GM12878 (cell line): ENCODE results near the gene KCNJ16. TPM values are rescaled to one million over a fixed set of nuclear protein-coding genes. Genes with fewer than 3 reads are reported as not detected.

ENCODE experiments used
- ATAC-seq: fragments of 200-7000 bp; cut with Tn5 transposase; 3 replicates; pipeline ENCODE4 v1.9.1; 2020; ENCODE audit warnings: mild to moderate bottlenecking, moderate library complexity
- BruUV-seq: library from RNA; stranded (reverse); fragments of 400-500 nt; replicated peaks from 2 replicates; lab custom pipeline; 2021; lab: Mats Ljungman, UMichigan
- CTCF ChIA-PET: fragments of 300-600 bp; sonication (Branson Sonifier 250); formaldehyde crosslinking; extraction: SDS; loops from one replicate; lab custom pipeline; 2021; ENCODE audit warnings: inconsistent platforms; lab: Yijun Ruan, JAX
- POLR2A ChIA-PET: fragments of 350-600 bp; formaldehyde crosslinking; extraction: SDS; loops from one replicate; lab custom pipeline; 2021; ENCODE audit warnings: inconsistent platforms; lab: Charles Lee
- RAD21 ChIA-PET: fragments of 300-600 bp; sonication (Branson Sonifier 250); formaldehyde crosslinking; loops from one replicate; lab custom pipeline; 2023; ENCODE audit warnings: antibody characterized with exemption; ENCODE audit not compliant: unreplicated experiment; lab: Charles Lee
- SMC1A ChIA-PET: fragments of 300-600 bp; sonication (Branson Sonifier 250); formaldehyde crosslinking; loops from one replicate; lab custom pipeline; 2023; ENCODE audit not compliant: unreplicated experiment, uncharacterized antibody; lab: Charles Lee
- DNase-seq: peaks from one replicate; pipeline ENCODE4 v3.0.0-alpha.2; 2011; ENCODE audit warnings: low read depth, low spot score
- FAIRE-seq: peaks from 3 replicates; lab custom pipeline; 2011; peaks lifted over from hg19 to GRCh38; lab: Jason Lieb, UNC
- H2AFZ ChIP-seq: 2 replicates; pipeline ENCODE4 v1.6.0; 2011; ENCODE audit warnings: low read depth, low read length, control low read depth; ENCODE audit not compliant: control insufficient read depth
- H3K27ac ChIP-seq: 2 replicates; pipeline ENCODE4 v1.5.1; 2011; ENCODE audit warnings: control low read depth; ENCODE audit not compliant: control insufficient read depth, insufficient read depth
- H3K27me3 ChIP-seq, 2 experiments: replicated peaks in 1 of 2; 2 replicates each; pipeline versions ENCODE4 v1.6.0 to v1.6.1; 2011; ENCODE audit warnings: low read length in 1 of 2; ENCODE audit not compliant: control insufficient read depth in 2 of 2, insufficient read depth in 2 of 2
- H3K36me3 ChIP-seq, 2 experiments: 2 replicates each; pipeline ENCODE4 v1.5.1; 2011; ENCODE audit warnings: low read length in 1 of 2; ENCODE audit not compliant: control insufficient read depth in 2 of 2, insufficient read depth in 2 of 2
- H3K4me1 ChIP-seq: 2 replicates; pipeline ENCODE4 v1.6.1; 2011; ENCODE audit warnings: mild to moderate bottlenecking, low read length, moderate library complexity, mixed read lengths; ENCODE audit not compliant: control insufficient read depth, insufficient read depth
- H3K4me2 ChIP-seq: 2 replicates; pipeline ENCODE4 v1.6.0; 2011; ENCODE audit warnings: control low read depth; ENCODE audit not compliant: control insufficient read depth, insufficient read depth
- H3K4me3 ChIP-seq: fragments of 200-600 bp; sonication (generic); 2 replicates; pipeline ENCODE4 v1.5.1; 2016
- H3K79me2 ChIP-seq: 2 replicates; pipeline ENCODE4 v1.6.0; 2011; ENCODE audit warnings: low read length; ENCODE audit not compliant: control insufficient read depth, insufficient read depth
- H3K9ac ChIP-seq: 2 replicates; pipeline ENCODE4 v1.8.0; 2011; ENCODE audit warnings: low read length, control low read depth, mixed read lengths; ENCODE audit not compliant: control insufficient read depth, insufficient read depth
- H3K9me3 ChIP-seq: replicated peaks from 3 replicates; pipeline ENCODE4 v1.5.1; 2011; ENCODE audit warnings: mild to moderate bottlenecking, low read length; ENCODE audit not compliant: control insufficient read depth, insufficient read depth
- H4K20me1 ChIP-seq: 2 replicates; pipeline ENCODE4 v1.6.0; 2011; ENCODE audit not compliant: control insufficient read depth, insufficient read depth
- CEBPZ ChIP-seq: fragments of 150-350 bp; IDR thresholded peaks from 2 replicates; pipeline ENCODE4 v1.6.1; 2016; ENCODE audit warnings: low read depth, low read length
- ESRRA ChIP-seq: IDR thresholded peaks from 2 replicates; pipeline ENCODE4 v1.6.1; 2012; ENCODE audit warnings: mild to moderate bottlenecking, low read length, improper control_type of control experiment
- JUNB ChIP-seq: IDR thresholded peaks from 2 replicates; pipeline ENCODE4 v1.6.1; 2016; ENCODE audit warnings: antibody characterized with exemption, mild to moderate bottlenecking
- MTA3 ChIP-seq: IDR thresholded peaks from 2 replicates; pipeline ENCODE4 v1.6.1; 2012; ENCODE audit warnings: low read length, inconsistent platforms, borderline replicate concordance
- NR2F1 ChIP-seq: fragments of 450-650 bp; conservative IDR thresholded peaks from 2 replicates; pipeline ENCODE4 v1.6.1; 2017; ENCODE audit warnings: mild to moderate bottlenecking
- NRF1 ChIP-seq: conservative IDR thresholded peaks from 2 replicates; pipeline ENCODE4 v1.6.1; 2011; ENCODE audit warnings: mild to moderate bottlenecking, low read depth, low read length, improper control_type of control experiment
- PBX3 ChIP-seq: IDR thresholded peaks from 2 replicates; pipeline ENCODE4 v1.6.1; 2011; ENCODE audit warnings: mild to moderate bottlenecking, low read depth, low read length, moderate library complexity; ENCODE audit not compliant: insufficient replicate concordance
- POU2F2 ChIP-seq: IDR thresholded peaks from 3 replicates; pipeline ENCODE4 v1.6.1; 2011; ENCODE audit warnings: low read depth, mild to moderate bottlenecking, low read length, borderline replicate concordance
- RB1 ChIP-seq: fragments of 450-650 bp; formaldehyde crosslinking; IDR thresholded peaks from 2 replicates; pipeline ENCODE4 v1.6.1; 2017; ENCODE audit warnings: mild to moderate bottlenecking, borderline replicate concordance
- SMC3 ChIP-seq: IDR thresholded peaks from 2 replicates; pipeline ENCODE4 v1.6.1; 2011; ENCODE audit warnings: low read length, improper control_type of control experiment, borderline replicate concordance
- ZNF217 ChIP-seq: fragments of 450-650 bp; IDR thresholded peaks from 2 replicates; pipeline ENCODE4 v1.6.1; 2017; ENCODE audit warnings: antibody characterized with exemption, mild to moderate bottlenecking
- ZSCAN29 ChIP-seq: fragments of 450-650 bp; IDR thresholded peaks from 2 replicates; pipeline ENCODE4 v1.6.1; 2017; ENCODE audit warnings: mild to moderate bottlenecking, moderate library complexity
- WGBS: methylation state at CpG from one replicate; pipeline ENCODE4 v1.1.6; 2016; ENCODE audit warnings: low lambda C conversion rate; ENCODE audit not compliant: insufficient replicate concordance, insufficient coverage; ENCODE audit errors: missing lambda C conversion rate; 5-methylcytosine and 5-hydroxymethylcytosine counted together
- in situ Hi-C: fragments of 300-500 bp; cut with MboI; formaldehyde crosslinking; loops from 9 replicates; pipeline ENCODE4 v1.14.3; 2018; ENCODE audit warnings: mixed read lengths
- intact Hi-C: fragments of 100-400 bp; cut with micrococcal nuclease; formaldehyde crosslinking; loops from one replicate; pipeline ENCODE4 v1.14.2; 2022; ENCODE audit not compliant: unreplicated experiment
- polyA plus RNA-seq, 11 experiments: library from polyadenylated mRNA; depleted of rRNA in 4 of 11; unstranded in 6 of 11; stranded (reverse) in 5 of 11; fragments of >200 nt; fragmentation: Nextera tagmentation in 4 of 11; fragmentation: Illumina TruSeq in 1 of 11; extraction: Ambion mirVana in 4 of 11; extraction: Trizol in 1 of 11; gene quantifications; 1 replicate in 1 of 11; 2 replicates in 10 of 11; pipeline versions ENCODE4 v1.2.1 to v1.2.3, GENCODE V29; 2011 to 2016; ENCODE audit warnings: inconsistent platforms in 2 of 11, missing spikeins in 2 of 11, low read depth in 1 of 11
- total RNA-seq, 4 experiments: library from RNA; depleted of rRNA in 3 of 4; stranded (reverse); fragments of >200 nt in 3 of 4; fragmentation: Illumina TruSeq in 1 of 4; extraction: Trizol in 1 of 4; gene quantifications; 2 replicates each; pipeline versions ENCODE4 v1.2.1 to v1.2.3, GENCODE V29; 2013 to 2021

Gene KCNJ16
- total and polyA plus RNA-seq, 10 of the 15 experiments (the other 5 are each of a cell fraction or from before 2014, with no cell fraction given), result 0.08 to 0.24 (median 0.20) TPM; not detected in 7

GRCh38 chr17:70041061-70041460 is 34.0 kb upstream of the KCNJ16 start:
- no peaks in the 10 kb centered on the region for H4K20me1 ChIP-seq
- no peak for ATAC-seq
- WGBS, result 0% methylated on average over 1 of the region's 1 CpG
- CTCF ChIA-PET, result no interaction called here
- POLR2A ChIA-PET, result no interaction called here
- intact Hi-C loops (no loop called here), in situ Hi-C loops (no loop called here)
- TF ChIP-seq SMC3, result no peak
- TF ChIP-seq NRF1, result no peak
- no peak for TF ChIP-seq NR2F1
- no peak for TF ChIP-seq ZSCAN29
- no peak for TF ChIP-seq POU2F2
- no peak for TF ChIP-seq JUNB
- no peak for TF ChIP-seq MTA3
- no peak for TF ChIP-seq ESRRA
- no peak for TF ChIP-seq CEBPZ
- TF ChIP-seq PBX3, result no peak
- no peak for TF ChIP-seq RB1
- TF ChIP-seq ZNF217, result no peak
- no peaks in the 10 kb centered on the region for H3K36me3 ChIP-seq
- no peak overlapping the region for H3K27ac ChIP-seq
- no peaks in the 10 kb centered on the region for H3K9me3 ChIP-seq
- no peak overlapping the region for H3K4me3 ChIP-seq
- no peak overlapping the region for H2AFZ ChIP-seq
- BruUV-seq, result no TSS peak
- H3K4me2 ChIP-seq, result no peak overlapping the region
- H3K4me1 ChIP-seq, result no peaks in the 10 kb centered on the region
- SMC1A ChIA-PET, result no interaction called here
- no peak overlapping the region for H3K9ac ChIP-seq
- H3K79me2 ChIP-seq, result no peaks in the 10 kb centered on the region
- no peak for DNase-seq
- FAIRE-seq, result no peak
- RAD21 ChIA-PET, result no interaction called here
- no peaks in the 10 kb centered on the region for H3K27me3 ChIP-seq
